CD4-positive, alpha-beta T cell treated with Interferon gamma for 1 hour (primary cell): ENCODE measurements around the gene SPECC1.
"Not testable (repeated sequence)": the region's sequence is repeated elsewhere in the genome, so short reads cannot be mapped to it uniquely, and the experiment has no call there.

Experiments used
- DNase-seq: peaks from one replicate; pipeline ENCODE4 v3.0.0-alpha.2; 2020

SPECC1 gene

GRCh38 chr17:20351405-20351804 is 342.2 kb downstream of the SPECC1 start:
- not testable (repeated sequence) for DNase-seq

GRCh38 chr17:20352567-20352966 is 343.4 kb downstream of the SPECC1 start:
- not testable (repeated sequence) for DNase-seq

GRCh38 chr17:20363846-20364245 is 354.7 kb downstream of the SPECC1 start:
- not testable (repeated sequence) for DNase-seq
